ENCODE data around the gene LEUTX. TPM values are rescaled to one million over a fixed set of nuclear protein-coding genes. Genes with fewer than 3 reads are reported as not detected.

The LEUTX gene
- polyA plus RNA-seq, 1 of the 3 experiments (the other 2 are of a cell fraction), result not detected

- Histone ChIP-seq H3K4me2 (no peak overlapping the region), H3K9me3 (no peaks in the 10 kb centered on the region), H3F3A (replicated peaks; ENCODE audit: insufficient read depth) (peaks cover 5% of the 10 kb centered on the region), H3K36me3 (replicated peaks in 1 of 2; ENCODE audit: control insufficient read depth in 1 of 2, insufficient read depth in 2 of 2, low read length in 1 of 2) (peaks cover 42 to 59% of the 10 kb centered on the region in 2 experiments), H3K4me1 (ENCODE audit: control insufficient read depth in 1 of 2, insufficient read depth in 2 of 2, low read depth in 1 of 2, low read length in 1 of 2) (peaks cover 0 to 16% of the 10 kb centered on the region in 2 experiments; a peak in 2 of 4 replicates), H2AFZ (ENCODE audit: low read depth) (peak overlapping the region; percentile 78; the same call in 1 of the 2 replicates), H3K9me2 (no peaks in the 10 kb centered on the region), H3K79me2 (ENCODE audit: insufficient read depth) (peaks cover 20% of the 10 kb centered on the region), H4K20me1 (ENCODE audit: insufficient read depth) (no peaks in the 10 kb centered on the region), H3K27me3 (ENCODE audit: insufficient read depth) (no peaks in the 10 kb centered on the region), H3K4me3 (ENCODE audit: low read depth in 2 of 2, low read length in 1 of 2) (peak overlapping the region in 1 of 2 experiments; percentile 97; a peak in 1 of 4 replicates), H3K27ac (ENCODE audit: low read depth in 2 of 2, low read length in 1 of 2) (peak overlapping the region; percentile 80 to 94; a peak in 3 of 4 replicates), H3K9ac (no peak overlapping the region)
- WGBS (ENCODE audit: low lambda C conversion rate), result 44% methylated on average over 19 of the region's 19 CpGs
- POLR2A ChIA-PET, result interaction anchor here (0.6 to 2.1 kb wide), 6 partner anchors 10 to 399 kb away, joined by 3 to 7 read pairs (median 3); partner anchors contain the start of genes FBL, PSMC4 and RPS16
- CTCF ChIA-PET, result interaction anchor here (0.9 to 2.1 kb wide), 4 partner anchors 10 to 52 kb away, joined by 3 to 26 read pairs (median 6); no protein-coding TSS in a partner anchor
- no peak for DNase-seq
- TF ChIP-seq SMC3 (IDR thresholded peaks at IDR 0.05; ENCODE audit: low read depth, low read length) (no peak), NRF1 (IDR thresholded peaks at IDR 0.05; ENCODE audit: low read depth, low read length) (peak; percentile 100)
Observed at GRCh38 chr19:39834287-39834841, 55.7 kb downstream of the LEUTX start.

Small RNAs within 50 kb of the gene (small RNA-seq; reads per million reads assigned to genes)
- 0 reads per million in 7 experiments for gene MIR6719

Other genes starting within 250 kb of the LEUTX start
- gene EID2B, start 246.0 kb upstream of the LEUTX start, polyA plus RNA-seq (2012; rRNA removed), result 5.4 and 6.5 TPM in 2 replicates
- 13.9 and 14.1 TPM in 2 replicates for gene EID2, start 238.7 kb upstream of the LEUTX start, polyA plus RNA-seq (2012; rRNA removed)
- gene LGALS13, start 176.3 kb upstream of the LEUTX start, polyA plus RNA-seq (2012; rRNA removed), result not detected in 2 replicates
- not detected in 2 replicates for gene LGALS16, start 122.9 kb upstream of the LEUTX start, polyA plus RNA-seq (2012; rRNA removed)
- gene LGALS14, start 74.4 kb upstream of the LEUTX start, polyA plus RNA-seq (2012; rRNA removed), result not detected in 2 replicates
- not detected in 2 replicates for gene CLC, start 40.8 kb upstream of the LEUTX start, polyA plus RNA-seq (2012; rRNA removed)
- 10.2 and 17.2 TPM in 2 replicates for gene DYRK1B, start 55.3 kb downstream of the LEUTX start, polyA plus RNA-seq (2012; rRNA removed)
- 340 and 371 TPM in 2 replicates for gene FBL, start 67.5 kb downstream of the LEUTX start, polyA plus RNA-seq (2012; rRNA removed)
- gene FCGBP, start 155.8 kb downstream of the LEUTX start, polyA plus RNA-seq (2012; rRNA removed), result 0.07 and 0.10 TPM in 2 replicates
- gene PSMC4, start 192.3 kb downstream of the LEUTX start, polyA plus RNA-seq (2012; rRNA removed), result 172 and 173 TPM in 2 replicates
- gene ZNF546, start 218.2 kb downstream of the LEUTX start, polyA plus RNA-seq (2012; rRNA removed), result 0.87 and 1.2 TPM in 2 replicates